Bronchial epithelial cell (primary cell): ENCODE results near the gene GOSR2. TPM values are rescaled to one million over a fixed set of nuclear protein-coding genes. Genes with fewer than 3 reads are reported as not detected.

Experiments
- DNase-seq: peaks from one replicate; pipeline ENCODE4 v3.0.0-alpha.2; 2010; ENCODE audit warnings: low read depth
- FAIRE-seq: peaks from 2 replicates; lab custom pipeline; 2011; peaks lifted over from hg19 to GRCh38; lab: Jason Lieb, UNC
- H3K27me3 ChIP-seq: 2 replicates; pipeline ENCODE4 v1.5.1; 2011; ENCODE audit warnings: low read length; ENCODE audit not compliant: control insufficient read depth, insufficient read depth
- H3K36me3 ChIP-seq: 2 replicates; pipeline ENCODE4 v1.5.1; 2011; ENCODE audit warnings: low read length; ENCODE audit not compliant: control insufficient read depth, insufficient read depth
- H3K4me3 ChIP-seq: 2 replicates; pipeline ENCODE4 v1.5.1; 2011; ENCODE audit warnings: mild to moderate bottlenecking, low read depth, low read length, control low read depth
- CTCF ChIP-seq: IDR thresholded peaks from 2 replicates; pipeline ENCODE4 v1.5.1; 2011; ENCODE audit warnings: mild to moderate bottlenecking, moderate library complexity, low read length, control low read depth, inconsistent platforms; ENCODE audit not compliant: insufficient read depth, severe bottlenecking
- total RNA-seq: library from RNA; depleted of rRNA; stranded (reverse); fragments of >200 nt; gene quantifications from 2 replicates; pipeline ENCODE4 v1.2.1, GENCODE V29; 2014

GOSR2 gene
- total RNA-seq, 1 donor from 2014 or later, result 37.6 TPM

- Histone ChIP-seq H3K27me3 (no peaks in the 10 kb centered on the region), H3K36me3 (peaks cover 2% of the 10 kb centered on the region), H3K4me3 (no peak overlapping the region)
- DNase-seq (no peak), FAIRE-seq (no peak)
- TF ChIP-seq CTCF, result no peak
These were observed 2.4 kb downstream of the GOSR2 start for GRCh38 chr17:46925185-46925868.

GRCh38 chr17:46928467-46929261, 5.7 kb downstream of the GOSR2 start:
- DNase-seq (no peak), FAIRE-seq (no peak)
- Histone ChIP-seq H3K27me3 (no peaks in the 10 kb centered on the region), H3K36me3 (peaks cover 9% of the 10 kb centered on the region), H3K4me3 (no peak overlapping the region)
- no peak for TF ChIP-seq CTCF

- FAIRE-seq, result no peak
- peak; percentile 94 for DNase-seq
- TF ChIP-seq CTCF, result no peak
- H3K27me3 ChIP-seq, result no peaks in the 10 kb centered on the region
- no peak overlapping the region for H3K4me3 ChIP-seq
- peaks cover 11% of the 10 kb centered on the region for H3K36me3 ChIP-seq
These were observed 6.5 kb downstream of the GOSR2 start for GRCh38 chr17:46929413-46929812.

- H3K4me3 ChIP-seq, result no peak overlapping the region
- no peak for TF ChIP-seq CTCF
- H3K36me3 ChIP-seq, result peaks cover 16% of the 10 kb centered on the region
- no peak for FAIRE-seq
- DNase-seq, result no peak
- no peaks in the 10 kb centered on the region for H3K27me3 ChIP-seq
These were observed 7.1 kb downstream of the GOSR2 start for GRCh38 chr17:46930051-46930450.

GRCh38 chr17:46931596-46931995, 8.6 kb downstream of the GOSR2 start:
- FAIRE-seq (no peak), DNase-seq (no peak)
- H3K36me3 ChIP-seq, result peaks cover 16% of the 10 kb centered on the region
- H3K4me3 ChIP-seq, result no peak overlapping the region
- no peaks in the 10 kb centered on the region for H3K27me3 ChIP-seq
- no peak for TF ChIP-seq CTCF
